ENCODE data around the gene MAEA.

The MAEA gene

DNA sequence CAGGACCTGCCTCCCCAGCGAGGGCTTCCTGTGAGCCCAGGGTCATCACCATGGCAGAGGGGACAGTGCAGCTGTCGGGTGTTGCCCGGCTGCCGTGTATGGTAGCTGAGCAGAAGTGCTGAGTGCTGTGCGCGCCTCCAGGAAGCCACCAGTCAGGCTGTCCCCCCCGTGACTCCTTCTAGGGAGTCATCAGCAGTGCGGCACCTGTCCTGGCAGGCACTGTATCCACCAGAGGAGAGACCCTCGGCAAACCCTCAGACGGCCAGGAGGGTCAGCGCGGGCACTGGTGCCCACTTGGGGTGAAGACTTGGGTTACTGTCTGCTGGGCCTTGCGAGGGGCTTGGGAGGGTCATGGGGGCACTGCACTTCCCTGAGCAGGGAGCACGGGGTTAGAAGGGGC, 65.7 kb downstream of the MAEA start:
- no peak for DNase-seq

DNA sequence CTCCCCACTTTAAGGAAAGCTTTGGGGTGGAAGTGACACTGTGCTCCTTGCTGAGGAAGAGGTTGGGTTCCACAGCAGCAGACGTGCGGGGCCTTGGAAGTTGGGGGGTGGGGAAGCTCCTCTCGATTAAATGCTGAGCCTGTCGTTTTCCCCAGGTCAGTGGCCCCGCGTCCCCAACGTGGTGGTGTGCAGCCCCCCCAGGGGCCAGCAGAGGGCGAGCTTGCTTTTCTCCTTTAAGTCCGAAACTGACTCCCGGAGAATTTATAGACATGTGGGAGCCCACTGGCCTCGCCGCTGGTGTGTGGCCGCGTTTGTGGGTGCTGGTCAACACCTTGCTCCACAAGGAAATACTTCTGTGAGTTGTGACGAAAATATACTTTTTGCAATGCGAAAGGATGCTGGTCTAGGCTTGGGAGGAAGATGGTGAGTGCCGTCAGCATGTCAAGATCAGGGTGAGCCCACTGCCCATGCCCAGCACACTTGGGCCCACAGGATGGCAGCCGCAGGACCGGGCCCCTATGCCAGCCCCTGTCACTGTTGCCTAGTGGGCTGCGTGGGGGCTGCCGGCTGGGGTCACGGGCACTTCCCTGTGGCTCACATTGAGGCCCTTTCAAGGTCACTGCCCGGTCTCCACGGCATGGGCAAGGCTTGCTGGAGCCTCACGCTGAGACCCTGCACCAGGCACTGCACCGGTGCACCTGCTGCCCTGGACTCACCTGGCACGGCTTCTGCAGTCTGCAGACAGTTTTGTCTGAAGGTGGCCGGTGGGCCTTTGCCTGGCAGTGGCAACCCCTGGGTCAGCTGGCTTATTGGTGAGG, 66.7 kb downstream of the MAEA start:
- DNase-seq: peak; percentile 41

DNA sequence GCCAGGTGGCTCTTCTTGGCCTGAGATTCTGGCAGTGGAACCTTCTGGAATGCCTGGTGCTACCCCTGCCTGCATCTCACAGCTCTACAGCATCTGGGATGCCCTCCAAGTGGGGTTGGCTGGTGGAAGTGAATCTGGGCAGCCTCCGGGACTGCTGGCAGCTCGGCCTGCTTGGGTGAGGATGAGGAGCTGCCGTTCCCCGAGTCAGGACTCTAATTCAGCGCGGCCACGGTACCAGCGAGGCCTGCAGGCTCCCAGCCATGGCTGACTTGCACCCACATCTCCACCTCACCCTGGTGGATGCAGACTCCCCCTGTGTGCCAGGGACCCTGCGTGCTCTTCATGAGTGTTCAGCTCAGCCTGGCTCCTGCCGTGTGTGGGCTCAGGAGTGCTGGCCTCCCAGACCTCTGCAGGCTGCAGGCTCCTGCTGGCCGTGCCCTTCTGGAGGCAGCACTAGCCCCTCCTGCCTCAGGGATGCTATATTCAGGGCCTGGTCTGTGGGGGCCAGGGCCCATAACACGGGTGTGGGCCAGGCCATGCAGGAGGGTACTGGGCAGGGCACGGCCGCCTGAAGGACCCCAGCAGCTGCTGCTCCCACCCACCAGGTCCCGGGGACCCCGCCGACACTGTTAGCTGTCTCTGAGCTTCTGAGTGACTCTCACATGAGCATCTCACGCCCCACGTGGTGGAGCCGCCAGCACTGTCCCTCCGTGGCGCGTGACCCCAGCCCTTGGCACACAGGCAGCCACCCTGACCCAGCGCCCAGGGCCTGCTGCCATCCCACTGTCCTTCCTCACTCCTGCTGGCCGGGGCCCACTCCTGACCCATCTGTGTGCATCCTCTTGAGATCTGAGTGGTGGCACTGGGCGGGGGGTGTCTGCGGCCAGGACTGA, 67.9 kb downstream of the MAEA start:
- DNase-seq: no peak

DNA sequence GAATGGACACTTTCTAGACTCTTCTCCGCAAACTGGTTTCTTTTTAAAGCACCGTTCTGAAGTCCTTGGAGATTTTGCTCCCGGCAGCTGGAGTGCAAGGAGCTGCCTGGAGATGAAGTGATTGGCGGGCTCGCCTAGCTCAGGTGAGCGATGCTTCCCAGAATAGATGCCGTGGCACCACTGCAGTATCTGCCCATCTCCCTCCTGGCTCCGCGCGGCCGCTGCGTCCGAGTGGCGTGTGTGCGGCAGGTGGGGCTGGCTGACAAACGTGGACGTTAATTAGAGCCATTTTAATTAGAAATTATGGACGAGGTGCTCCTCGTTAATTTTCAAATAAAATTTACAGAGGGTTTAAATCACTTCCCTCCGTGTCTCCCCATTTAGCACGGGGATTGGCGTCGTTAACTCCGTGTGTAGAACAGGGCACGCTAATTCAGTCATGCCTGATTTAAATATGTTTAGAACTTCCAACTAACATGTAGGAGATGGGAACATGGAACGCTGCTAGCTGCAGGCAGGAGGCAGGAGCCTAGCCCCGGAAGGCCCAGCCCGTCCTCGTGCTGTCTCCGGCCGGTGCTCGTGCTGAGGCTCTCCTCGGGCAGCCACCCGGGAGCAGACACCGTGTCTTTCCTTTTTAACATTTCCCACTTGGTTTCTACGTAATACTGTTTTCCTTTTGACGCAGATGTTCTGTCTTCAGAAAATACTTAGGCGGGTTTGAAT, 68.9 kb downstream of the MAEA start:
- no peak for DNase-seq

DNA sequence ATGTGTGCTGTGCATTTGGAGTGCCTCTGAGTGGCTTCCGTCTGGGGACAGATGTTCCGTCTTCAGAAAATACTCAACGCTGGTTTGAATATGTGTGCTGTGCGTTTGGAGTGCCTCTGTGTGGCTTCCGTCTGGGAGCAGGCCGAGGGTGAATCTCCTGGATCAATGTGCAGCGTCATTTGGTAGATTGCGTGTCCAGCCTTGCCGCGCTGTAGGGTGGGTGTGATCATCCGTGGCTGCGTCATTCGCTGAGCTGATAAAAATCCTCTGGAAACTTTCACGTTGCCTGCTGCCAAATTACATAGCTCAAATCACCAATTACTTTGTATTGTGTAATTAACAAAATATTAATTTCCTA, 69.4 kb downstream of the MAEA start:
- no peak for DNase-seq

DNA sequence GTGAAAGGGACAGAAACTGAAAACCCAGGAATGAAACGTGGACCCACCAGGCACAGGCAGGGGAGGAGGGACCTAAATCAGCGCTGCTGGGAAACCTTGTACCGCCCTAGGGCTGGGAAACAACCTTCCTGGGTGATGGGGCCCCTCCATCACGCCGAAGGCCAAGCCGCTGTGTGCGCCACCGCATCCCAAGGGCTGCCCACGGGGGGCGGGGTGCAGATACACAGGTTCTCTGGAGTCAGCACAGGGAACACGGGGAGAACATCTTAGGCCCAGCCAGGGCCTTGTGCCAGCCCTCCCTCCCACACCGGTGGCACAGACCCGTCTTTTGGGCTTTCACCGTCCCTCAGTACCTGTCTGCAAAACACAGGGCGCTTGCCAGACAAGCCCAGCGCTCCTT, 70.3 kb downstream of the MAEA start:
- DNase-seq: no peak

DNA sequence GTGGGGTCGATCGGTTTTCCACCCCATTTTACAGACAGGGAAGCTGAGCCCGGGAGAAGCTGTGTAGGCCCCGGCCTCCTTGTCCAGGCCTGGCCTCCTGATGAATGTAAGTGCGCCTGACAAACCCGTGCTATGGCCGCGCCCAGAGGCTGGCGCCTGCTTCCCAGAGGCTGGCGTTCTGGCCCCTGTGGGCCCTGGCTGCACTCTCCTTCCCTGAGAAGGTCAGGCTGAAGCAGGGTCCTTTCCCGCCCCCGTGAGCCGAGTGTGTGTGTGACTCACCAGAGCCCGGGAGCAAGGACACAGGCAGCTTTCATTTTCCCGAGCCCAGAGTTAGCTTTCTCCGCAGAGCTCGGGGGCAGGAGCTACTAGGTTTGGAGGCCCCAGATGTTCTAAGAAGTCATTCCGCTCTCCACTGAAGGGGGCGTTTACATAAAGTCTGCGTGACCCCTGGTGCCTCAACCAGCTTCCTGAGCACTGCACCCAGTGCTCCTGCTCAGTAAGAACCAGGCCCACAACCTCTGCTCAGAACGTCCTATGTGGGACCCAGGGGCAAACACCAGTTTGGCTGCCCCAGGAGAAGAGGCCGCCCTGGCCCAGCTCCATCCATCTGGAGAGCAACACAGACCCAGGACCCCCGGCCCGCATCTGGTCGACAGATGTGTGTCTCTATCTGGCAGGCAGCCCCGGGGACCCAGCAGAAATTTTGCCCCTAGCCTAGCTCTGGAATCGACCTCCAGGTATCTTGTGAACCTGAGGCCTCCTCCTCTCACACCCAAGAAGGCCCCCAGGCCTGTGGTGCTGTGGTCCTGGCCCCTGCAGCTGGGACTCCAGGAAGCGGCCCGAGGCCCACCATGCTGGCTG, 71.0 kb downstream of the MAEA start:
- DNase-seq: no peak

DNA sequence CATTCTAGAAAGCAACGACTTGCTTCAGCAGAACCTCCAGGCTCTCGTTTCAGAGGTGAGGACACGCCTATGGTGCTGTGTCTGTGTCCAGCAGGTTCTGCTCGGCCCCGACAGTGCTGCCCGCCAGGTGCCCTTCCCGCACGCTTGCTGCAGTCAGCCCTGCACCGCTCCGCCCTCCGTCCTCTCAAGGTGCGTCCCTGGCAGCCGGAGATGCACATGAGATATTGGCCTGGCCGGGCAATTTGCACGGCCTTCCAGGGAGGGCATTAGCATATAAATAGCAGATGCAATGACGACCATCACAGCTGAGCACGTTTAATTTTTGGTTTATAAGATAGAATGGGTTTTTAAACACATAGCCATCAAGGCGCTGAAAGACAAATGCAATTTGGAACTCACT, 71.7 kb downstream of the MAEA start:
- DNase-seq: no peak

DNA sequence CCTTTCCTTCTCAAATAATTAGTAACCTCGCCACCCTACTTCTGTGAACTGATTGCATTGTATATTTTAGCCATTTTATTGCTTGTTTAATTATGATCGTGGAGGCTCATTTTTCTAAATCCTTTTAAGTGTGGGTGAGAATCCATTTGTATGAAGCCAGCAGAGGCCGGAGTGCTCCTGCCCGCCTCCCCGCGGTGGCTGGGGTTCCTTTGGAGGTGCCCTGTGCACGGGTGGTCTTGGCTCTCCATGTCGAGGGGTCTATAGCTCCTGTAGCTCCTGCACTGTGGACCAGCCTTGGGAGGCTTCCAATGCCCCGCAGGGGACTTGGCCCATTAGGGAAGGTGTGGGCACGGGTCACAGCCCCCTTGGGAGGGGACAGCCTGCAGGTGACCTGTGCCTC, 72.4 kb downstream of the MAEA start:
- DNase-seq: no peak

DNA sequence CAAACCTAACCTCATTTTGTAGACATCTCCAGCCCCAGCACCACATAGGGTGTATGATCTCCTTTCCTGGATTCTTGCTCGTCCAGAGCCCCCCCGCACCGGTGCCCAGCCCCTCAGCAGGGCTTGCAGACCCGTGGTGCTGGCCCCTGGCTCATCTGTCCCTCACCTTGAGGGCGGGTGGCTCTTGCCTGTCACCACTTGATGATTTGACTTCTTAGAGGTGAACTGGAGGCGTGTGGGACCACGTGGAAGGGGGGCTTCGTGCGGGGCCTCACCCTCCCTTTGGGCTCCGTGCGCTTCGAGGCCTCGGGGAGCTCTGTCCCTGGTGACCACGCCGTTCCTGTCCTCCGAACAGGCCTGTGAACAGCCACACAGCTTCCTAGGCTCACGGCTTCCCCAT, 72.8 kb downstream of the MAEA start:
- DNase-seq: no peak

DNA sequence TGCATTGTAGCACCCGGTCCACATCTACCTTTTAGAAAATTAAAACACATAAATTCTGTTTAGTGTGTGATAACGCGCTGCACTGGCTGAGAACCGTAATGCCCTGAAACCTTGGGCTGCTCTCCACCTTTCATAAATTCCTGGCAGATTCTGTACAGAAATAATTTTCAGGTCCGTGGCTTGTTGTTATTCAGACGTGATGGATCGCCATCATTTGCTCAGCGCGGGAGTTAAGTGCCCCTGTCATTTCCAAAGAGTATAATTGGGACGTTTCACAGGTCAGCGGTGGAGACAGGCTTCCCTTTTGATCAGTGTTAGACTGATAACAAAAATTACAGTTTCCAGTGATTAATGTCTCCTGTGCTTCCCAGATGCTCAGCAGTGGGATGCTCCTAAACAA, 73.8 kb downstream of the MAEA start:
- no peak for DNase-seq

DNA sequence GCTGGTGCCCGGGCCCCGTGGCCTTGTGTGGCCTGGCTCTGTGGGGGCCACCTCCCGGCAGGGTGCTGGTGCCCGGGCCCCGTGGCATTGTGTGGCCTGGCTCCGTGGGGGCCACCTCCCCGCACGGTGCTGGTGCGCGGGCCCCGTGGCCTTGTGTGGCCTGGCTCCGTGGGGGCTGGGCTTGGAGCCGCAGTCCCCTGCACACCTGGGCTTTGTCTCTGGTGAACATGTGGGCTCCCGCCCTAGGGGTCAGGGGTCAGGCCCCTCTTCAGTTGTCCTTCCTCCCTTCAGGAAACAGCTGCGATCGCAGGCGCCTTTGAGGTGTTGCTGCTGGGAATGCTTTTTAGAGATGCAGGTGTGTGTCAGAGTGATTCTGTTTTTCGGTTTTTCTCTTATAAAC, 74.5 kb downstream of the MAEA start:
- DNase-seq: no peak

DNA sequence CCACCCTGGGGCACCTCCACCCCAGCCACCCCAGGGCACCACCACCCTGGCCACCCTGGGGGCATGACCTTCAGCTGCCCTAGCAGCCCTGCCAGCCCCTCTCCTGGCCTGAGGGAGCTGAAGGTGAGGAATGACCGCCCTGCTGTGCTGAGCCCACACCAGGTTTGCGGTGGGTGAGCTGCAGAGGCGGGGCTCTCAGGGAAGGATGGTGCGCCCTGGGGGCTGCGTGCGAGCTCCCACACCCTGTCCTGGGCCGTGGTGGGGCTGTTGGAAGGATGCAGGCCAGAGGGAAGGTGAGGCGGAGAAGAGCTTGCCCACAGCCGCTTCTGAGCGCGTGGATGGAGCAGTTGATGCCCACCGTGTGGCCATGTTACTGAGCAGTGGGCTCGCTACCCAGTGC, 75.1 kb downstream of the MAEA start:
- DNase-seq: no peak

DNA sequence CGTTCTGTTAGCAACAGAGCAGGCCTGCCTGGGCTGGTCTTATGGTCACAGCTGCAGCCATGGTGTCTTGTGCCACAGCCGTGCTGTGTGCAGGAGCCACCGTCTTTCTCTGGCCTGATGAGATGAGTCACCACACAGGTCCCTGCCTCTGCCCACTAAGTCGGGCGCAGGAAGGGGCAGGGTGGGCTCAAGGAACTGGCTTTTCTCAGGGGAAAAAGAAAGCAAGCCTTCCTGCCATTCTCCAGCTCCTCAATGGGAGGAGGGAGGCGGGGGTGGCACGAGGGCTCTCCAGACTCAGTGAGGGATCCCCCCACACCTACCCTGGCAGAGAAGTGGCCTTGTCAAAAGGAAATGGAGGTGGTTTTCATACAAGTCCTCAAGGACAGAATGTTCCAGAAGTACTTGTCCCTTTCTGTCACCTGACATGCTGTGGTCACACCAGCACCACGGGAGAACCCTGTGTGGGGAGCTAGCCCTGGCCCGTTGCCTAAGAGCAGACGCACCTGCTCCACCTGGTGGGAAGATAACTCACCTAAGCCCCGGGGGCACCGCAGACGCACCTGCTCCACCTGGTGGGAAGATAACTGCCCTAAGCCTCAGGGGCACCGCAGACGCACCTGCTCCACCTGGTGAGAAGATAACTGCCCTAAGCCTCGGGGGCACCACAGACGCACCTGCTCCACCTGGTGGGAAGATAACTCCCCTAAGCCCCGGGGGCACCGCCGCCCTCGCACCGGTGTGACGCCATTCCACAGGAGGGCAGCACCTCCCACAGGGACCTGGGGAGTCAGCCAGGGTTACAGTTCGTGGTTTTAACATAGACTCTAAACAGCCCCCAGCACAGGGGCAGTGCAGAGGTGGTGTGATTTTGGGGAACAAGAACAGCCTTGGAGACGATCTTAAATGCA, 75.8 kb downstream of the MAEA start:
- peak; percentile 45 for DNase-seq

DNA sequence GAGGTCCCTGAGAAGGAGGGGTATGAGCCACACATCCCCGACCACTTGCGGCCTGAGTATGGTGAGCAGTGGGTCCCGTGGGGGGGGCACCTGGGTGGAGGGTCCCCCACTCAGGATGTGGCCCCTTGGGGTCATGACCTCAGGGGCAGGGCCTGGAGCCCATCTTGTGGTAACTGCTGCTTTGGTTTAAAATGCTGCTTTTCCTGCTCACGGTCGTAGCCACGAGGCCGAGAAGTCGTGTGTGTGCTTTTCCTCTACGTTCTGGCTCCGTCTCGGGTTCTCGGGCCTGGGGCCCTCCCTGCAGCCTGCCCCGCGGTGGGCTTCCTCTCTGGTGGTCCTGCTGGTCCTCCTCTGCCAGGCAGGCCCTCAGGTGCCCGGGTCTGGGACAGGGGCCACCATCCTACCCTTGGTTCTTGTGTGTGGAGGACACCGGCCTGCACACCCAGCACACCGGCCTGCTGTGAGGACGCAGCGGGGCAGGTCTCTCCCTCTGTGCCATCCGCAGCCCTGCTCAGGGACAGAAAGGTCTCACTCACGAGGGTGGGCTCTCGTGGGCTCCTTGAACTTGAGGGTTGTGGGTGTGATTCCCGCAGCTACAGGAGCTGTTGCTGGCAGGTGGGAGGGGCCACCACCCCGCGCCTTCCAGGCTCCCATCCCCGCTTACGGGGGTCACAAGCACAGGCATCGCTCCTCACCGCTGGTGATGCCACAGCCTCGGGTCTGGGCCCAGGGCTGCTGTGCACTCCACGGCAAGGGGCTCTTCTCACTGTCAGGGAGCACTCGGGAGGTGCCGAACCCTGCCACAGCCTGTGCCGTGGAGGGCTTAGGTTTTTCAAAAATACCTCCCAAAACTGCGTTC, 76.9 kb downstream of the MAEA start:
- no peak for DNase-seq

DNA sequence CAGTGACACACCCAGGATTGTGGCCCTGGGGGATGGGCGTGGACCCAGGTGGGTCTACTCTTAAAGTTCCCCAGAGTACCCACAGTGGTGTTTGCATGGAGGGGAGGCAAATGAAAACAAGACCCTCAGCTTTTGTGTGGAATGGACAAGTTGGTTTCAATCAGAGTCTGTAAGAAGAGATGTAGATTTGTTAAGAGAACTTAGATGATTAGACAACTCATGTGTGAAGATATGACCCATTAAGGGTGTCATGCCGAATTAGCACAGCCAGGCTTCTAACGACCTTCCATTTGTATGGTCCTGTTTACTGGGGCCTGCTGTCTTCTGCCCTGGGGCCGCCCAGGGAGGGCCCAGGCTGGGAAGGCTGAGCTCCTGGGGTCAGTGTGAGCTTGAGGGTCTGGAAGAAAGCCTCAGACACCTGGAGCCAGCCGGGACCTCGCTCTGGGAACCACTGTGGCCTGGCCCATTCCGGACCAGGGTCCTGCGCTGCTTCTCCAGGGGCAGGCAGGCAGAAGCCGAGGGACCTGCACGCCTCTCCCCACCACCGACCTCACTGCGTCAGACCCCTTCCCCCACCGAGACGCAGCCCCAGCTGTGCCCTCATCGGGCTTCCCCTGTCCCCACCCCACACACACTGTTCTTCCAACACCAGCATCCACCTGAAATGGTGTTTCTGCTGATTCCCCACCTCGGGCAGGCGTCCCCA, 77.7 kb downstream of the MAEA start:
- DNase-seq: no peak

DNA sequence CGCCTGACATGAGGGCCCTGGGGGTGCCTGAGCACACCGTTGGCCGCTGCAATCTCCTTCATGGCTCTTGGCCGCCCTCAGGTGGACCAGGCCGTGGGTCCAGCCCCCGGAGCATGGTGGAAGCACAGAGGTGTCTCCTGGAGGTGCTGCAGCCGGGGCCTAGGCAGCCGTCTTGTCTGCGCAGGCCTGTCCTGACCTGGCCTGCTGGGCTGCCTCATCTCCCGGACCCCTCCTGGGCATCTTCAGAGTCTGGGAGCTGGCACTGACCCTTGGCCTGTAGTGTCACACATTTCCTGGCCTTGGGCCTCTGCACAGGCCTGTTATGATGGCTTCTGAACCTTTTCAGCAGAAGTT, 78.2 kb downstream of the MAEA start:
- no peak for DNase-seq

DNA sequence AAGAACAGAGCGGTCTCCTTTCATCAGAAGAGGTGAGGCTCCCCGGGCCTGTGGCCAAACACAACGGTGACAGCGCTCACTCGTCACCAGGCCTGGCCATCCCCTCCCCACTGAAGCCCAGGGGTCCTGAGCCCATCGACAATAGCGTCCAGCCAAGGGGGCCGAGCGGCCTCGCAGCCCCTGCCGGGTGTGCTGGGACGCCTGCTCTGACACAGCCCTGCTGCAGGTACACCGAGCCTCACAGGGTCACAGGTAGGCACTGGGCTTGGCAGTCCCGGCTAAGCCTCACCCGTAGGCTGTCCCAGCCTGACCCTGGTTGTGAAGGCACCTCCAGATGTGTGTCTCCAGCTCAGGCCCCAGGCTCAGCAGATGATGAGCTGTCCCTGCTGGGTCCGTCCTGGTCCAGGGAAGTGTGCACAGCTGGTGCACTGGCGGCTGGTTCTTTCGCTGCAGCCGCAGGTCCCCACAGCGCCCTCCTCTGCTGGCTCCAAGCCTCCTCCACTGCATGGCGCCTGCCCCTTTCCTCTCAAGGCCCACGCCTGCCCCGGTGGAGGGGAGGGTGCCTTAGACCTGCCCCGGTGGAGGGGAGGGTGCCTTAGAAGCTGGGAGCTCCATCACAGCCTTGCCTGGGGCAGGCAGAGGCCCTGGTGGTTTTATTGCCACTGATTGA, 78.9 kb downstream of the MAEA start:
- no peak for DNase-seq

DNA sequence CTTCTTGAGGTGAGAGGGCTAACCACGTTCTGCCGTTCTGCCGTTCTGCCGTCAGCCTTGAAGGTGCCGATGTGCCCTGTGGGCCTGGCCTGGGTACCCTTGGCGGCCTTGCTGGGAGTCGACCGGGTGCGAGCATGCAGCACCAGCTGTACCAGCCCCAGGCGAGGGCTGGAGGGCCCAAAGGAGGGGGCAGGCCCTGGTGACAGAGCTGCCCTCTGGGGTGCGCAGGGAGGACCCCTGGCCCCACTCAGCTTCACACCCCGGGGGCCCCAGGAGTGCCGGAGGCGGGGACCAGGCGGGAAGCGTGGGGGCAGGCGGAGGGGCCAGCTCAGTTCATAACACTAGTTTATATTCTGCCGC, 79.4 kb downstream of the MAEA start:
- DNase-seq: no peak
